Measurements from ENCODE around the gene PTRHD1.
"Not testable (repeated sequence)": the region's sequence is repeated elsewhere in the genome, so short reads cannot be mapped to it uniquely, and the experiment has no call there.

The PTRHD1 gene

GRCh38 chr2:24792874-24793760, at the start of gene PTRHD1, which contains the start of gene CENPO:
Gene PTRHD1 (minus strand): TSS chr2:24793391. CDS start chr2:24793377, 14 bp downstream.
Gene CENPO (plus strand): TSS chr2:24793425. CDS start chr2:24793920, 495 bp downstream.
- DNase-seq (ENCODE audit: low read depth), result peak; percentile 90

- no peak for DNase-seq (ENCODE audit: low read depth)
Observed at GRCh38 chr2:24842081-24843050, 49.2 kb upstream of the PTRHD1 start.

GRCh38 chr2:24840962-24841945, 48.1 kb upstream of the PTRHD1 start:
- no peak for DNase-seq (ENCODE audit: low read depth)

DNA sequence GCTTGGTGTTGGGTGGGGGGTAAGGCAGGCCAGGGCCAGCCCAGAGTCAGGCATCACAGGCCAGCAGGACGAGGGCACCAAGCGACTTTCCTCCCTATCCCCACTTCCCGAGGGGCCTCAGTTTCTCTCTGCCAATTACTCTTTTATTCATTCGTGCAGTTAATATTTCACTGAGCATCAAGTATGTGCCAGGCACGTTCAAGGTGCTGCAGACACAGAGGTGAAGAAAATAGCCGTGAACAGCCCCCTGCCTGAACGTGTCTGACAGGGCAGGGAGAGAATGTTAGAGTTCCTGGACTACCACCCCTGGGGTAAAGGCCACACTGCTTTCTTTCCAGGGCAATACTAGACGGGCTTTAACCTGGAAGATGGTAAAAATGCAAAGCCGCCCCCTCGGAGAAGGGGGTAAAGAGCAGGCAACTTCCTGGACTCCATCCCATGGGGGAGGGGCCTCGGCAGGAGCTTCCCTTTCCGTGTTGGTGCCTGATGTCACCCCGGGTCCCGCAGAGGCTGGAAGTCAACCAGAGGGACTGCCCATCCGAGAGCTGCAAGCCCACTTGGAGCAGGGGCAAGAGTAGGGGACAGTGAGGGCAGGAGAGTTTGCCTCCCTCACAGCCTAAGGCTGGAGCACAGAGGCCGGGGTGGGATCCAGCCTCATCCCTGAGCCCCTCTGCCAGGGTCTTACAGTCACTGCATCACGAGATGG, 47.1 kb upstream of the PTRHD1 start:
- no peak for DNase-seq (ENCODE audit: low read depth)

DNA sequence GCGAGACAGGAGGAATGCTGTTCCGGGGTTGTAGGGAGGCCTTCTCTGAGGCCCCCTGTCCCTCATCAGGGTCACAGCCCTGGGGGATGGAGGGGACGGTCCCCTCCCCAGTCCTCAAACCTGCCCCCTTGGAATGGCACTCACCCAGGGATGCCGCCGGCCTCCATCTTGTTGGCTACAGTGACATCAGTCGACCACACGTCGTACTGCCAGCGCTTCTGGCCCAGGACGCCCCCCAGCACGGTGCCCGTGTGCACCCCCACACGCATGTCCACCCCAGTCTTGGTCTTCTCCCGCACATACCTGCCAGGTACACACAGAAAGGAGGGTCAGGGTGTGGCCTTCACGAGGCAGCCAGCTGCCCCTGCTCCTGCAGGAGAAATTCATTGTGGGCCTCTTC, 46.5 kb upstream of the PTRHD1 start:
- DNase-seq (ENCODE audit: low read depth), result no peak

DNA sequence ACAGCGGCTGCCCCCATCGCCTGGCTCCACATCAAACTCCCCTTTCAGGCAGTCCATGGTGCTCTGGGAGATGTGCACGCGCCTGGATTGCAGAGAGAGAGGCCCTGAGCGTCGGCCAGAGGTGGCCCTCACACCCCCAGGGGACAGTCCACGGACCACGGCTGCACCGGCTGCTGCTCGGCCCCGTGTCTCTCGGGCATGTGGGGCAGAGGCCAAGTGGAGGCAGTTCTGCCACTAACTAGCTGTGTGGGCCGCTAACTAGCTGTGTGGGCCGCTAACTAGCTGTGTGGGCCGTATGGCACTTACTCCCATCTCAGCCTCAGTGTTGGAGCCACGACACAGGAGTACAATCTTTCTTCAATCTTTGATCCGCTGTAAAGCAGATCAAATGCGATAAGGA, 45.4 kb upstream of the PTRHD1 start:
- DNase-seq (ENCODE audit: low read depth), result no peak

DNA sequence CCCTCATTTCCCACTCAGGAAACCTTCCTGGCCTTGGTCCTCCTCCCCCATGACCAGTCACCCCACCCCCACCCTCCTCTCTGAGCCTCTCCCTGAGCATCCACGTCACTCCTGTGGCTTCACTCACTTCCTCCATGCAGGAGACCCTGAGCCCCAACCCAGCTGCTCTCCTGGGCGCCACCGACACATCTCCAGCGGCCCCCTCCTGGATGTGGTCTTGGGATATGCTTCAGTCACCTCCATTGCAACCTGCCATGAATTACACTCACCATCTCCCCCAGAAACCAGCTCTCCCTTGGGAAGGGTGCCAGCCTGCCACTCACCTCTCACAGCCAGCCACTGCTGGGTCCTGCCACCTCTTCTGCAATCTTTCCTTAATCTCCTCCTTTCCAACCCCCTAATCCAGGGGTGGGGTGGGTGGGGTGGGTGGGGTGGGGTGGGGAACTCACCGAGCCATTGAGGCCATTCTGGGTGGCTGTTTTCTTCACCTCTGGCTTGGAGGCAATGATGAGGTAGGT, 44.9 kb upstream of the PTRHD1 start:
- DNase-seq (ENCODE audit: low read depth), result no peak

DNA sequence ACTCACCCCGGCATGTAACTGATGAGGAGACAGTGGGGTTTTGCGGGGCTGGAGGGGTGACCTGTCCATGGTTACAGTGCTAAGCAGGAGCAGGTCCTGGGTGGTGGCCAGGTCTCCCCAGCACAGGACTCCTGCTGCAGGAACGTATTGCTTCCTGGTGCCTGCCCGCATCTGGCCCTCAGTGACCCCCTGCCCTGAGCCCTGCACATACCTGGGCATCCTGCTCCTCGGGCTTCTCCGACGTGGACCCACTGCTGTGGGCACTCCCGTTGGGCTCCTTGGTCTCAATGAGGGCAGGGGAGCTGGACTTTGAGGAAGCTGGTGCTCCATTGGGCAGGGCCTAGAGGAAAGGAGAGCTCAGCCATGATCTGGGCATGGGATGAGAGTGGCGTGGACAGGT, 43.5 kb upstream of the PTRHD1 start:
- no peak for DNase-seq (ENCODE audit: low read depth)

GRCh38 chr2:24836206-24836605, 43.0 kb upstream of the PTRHD1 start:
- no peak for DNase-seq (ENCODE audit: low read depth)

- DNase-seq (ENCODE audit: low read depth), result not testable (repeated sequence)
Observed at GRCh38 chr2:24835411-24835810, 42.2 kb upstream of the PTRHD1 start.

- no peak for DNase-seq (ENCODE audit: low read depth)
Observed at GRCh38 chr2:24834733-24835395, 41.7 kb upstream of the PTRHD1 start.

DNA sequence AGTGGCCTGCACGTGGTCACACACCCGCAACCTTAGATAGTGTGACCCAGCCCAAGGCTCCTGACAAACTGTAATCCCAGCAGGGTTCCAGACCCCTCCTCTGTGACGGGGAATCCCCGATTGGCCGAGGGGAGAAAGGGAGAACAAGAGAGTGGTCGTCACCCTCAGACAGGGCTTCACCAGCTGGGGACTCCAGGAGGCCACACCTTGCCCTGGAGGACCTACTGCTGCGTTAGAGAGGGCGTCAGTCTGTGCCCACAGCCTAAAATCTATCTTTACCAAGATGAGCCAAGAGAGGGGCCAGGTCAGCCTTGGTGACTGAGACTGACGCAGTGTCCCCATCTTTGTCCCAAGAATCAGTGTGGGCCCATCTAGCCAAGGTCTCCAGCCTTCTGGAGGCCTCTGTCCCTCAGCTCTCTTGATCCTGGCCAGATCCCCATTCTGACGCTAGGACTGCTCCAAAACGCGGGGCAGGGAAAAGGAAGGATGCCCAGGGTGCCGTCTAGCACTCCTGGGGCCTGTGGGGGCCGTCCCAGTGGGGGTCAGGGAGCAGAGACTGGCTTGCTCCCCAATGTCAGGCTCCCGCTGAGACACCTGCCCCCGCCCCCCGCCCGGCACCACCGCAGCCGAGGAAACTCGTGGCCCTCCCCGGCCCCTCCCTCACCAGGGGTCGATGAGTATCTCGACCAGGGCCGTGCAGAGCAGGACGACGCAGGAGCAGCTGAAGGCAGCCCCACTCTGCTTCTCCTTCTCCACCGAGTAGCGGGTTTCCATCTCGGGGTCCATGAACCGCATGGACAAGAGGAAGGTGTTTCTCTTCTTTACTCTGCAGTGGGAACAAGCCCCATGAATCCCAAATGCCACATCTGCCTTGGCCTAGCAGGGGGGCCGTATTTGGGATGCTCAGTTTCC, 40.9 kb upstream of the PTRHD1 start:
- no peak for DNase-seq (ENCODE audit: low read depth)

GRCh38 chr2:24832931-24833701, 39.9 kb upstream of the PTRHD1 start:
- DNase-seq (ENCODE audit: low read depth), result no peak

GRCh38 chr2:24832521-24832920, 39.3 kb upstream of the PTRHD1 start:
- DNase-seq (ENCODE audit: low read depth), result no peak

- no peak for DNase-seq (ENCODE audit: low read depth)
Observed at GRCh38 chr2:24832073-24832461, 38.9 kb upstream of the PTRHD1 start.

DNA sequence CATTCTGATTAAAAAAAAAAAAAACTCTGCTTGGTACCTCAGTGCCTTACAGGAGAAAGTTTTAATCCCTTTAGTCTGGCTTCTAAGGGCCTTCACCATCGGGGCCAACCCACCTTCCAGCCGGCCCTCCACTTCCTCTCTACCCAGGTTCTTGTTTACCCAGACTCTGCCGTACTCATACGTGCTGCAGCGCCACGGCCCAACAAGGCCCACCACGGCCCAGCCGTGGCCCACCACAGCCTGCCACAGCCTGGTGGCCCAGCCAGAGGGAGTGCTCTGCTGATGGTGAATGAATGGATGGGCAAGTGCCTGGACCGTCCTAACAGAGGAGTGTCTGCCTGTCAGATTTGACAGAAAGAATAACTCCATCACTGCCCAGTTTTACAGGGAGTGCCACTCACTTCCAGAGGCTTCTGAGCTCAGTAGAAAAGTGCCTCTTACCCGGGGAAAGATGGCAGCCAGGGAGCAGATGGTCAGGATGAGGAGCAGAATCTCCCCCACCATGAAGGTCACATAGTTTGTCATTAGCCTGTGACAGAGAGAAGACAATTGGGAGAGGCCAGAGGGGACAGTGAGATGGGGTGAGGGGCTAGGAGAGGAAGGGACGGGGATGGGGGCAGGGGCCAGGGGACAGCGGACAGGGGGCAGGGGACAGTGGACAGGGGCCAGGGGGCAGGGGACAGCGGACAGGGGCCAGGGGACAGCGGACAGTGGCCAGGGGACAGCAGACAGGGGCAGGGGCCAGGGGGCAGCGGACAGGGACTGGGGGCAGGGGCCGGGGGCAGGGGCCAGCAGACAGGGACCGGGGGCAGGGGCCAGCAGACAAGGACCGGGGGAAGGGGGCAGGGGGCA, 38.3 kb upstream of the PTRHD1 start:
- no peak for DNase-seq (ENCODE audit: low read depth)

- no peak for DNase-seq (ENCODE audit: low read depth)
Observed at GRCh38 chr2:24830786-24831185, 37.6 kb upstream of the PTRHD1 start.

All from activated T-helper 9 cell treated with anti-CD3 and anti-CD28 coated beads, Interleukin-2, amount 50 U/mL, for 16 hours (primary cell).